H1 (cell line): ENCODE results near the gene UXT. TPM values are rescaled to one million over a fixed set of nuclear protein-coding genes. Genes with fewer than 3 reads are reported as not detected.

Source experiments
- CTCF ChIA-PET: fragments of 300-600 bp; sonication (Branson Sonifier 250); formaldehyde crosslinking; loops from one replicate; lab custom pipeline; 2021; ENCODE audit not compliant: partially characterized antibody; lab: Charles Lee
- POLR2A ChIA-PET: fragments of 300-600 bp; sonication (Branson Sonifier 250); formaldehyde crosslinking; loops from one replicate; lab custom pipeline; 2021; ENCODE audit warnings: inconsistent platforms; ENCODE audit not compliant: partially characterized antibody; lab: Charles Lee
- DNase-seq, 2 experiments: peaks; one replicate each; pipeline versions ENCODE4 v3.0.0 to v3.0.0-alpha.2; 2010 to 2022; ENCODE audit warnings: low spot score in 2 of 2, low read depth in 1 of 2, mixed read lengths in 1 of 2
- FAIRE-seq: peaks from 2 replicates; lab custom pipeline; 2011; peaks lifted over from hg19 to GRCh38; lab: Jason Lieb, UNC
- H2AFZ ChIP-seq: 2 replicates; pipeline ENCODE4 v1.8.1; 2012; ENCODE audit warnings: low read length, inconsistent platforms
- H2AK5ac ChIP-seq: 2 replicates; pipeline ENCODE4 v1.6.1; 2013; ENCODE audit warnings: low read depth, low read length
- H2BK120ac ChIP-seq: replicated peaks from 2 replicates; pipeline ENCODE3; 2013; ENCODE audit warnings: low read depth, low read length, inconsistent platforms
- H2BK12ac ChIP-seq: 2 replicates; pipeline ENCODE4 v1.6.1; 2013; ENCODE audit warnings: low read depth, low read length
- H2BK15ac ChIP-seq: 2 replicates; pipeline ENCODE4 v1.6.1; 2013; ENCODE audit warnings: low read length
- H2BK20ac ChIP-seq: 2 replicates; pipeline ENCODE4 v1.6.1; 2013; ENCODE audit warnings: low read length
- H2BK5ac ChIP-seq: 2 replicates; pipeline ENCODE4 v1.6.1; 2013; ENCODE audit warnings: low read depth, low read length
- H3K14ac ChIP-seq: 2 replicates; pipeline ENCODE4 v1.6.1; 2013; ENCODE audit warnings: inconsistent platforms; ENCODE audit not compliant: insufficient read length
- H3K18ac ChIP-seq: 2 replicates; pipeline ENCODE4 v1.6.1; 2013; ENCODE audit warnings: low read length; ENCODE audit errors: extremely low read depth
- H3K23ac ChIP-seq: 2 replicates; pipeline ENCODE4 v1.6.1; 2013; ENCODE audit warnings: inconsistent platforms; ENCODE audit not compliant: insufficient read length
- H3K23me2 ChIP-seq: 2 replicates; pipeline ENCODE4 v1.6.1; 2013; ENCODE audit warnings: low read depth, low read length
- H3K27ac ChIP-seq: 2 replicates; pipeline ENCODE4 v1.6.1; 2011; ENCODE audit warnings: low read depth, low read length, inconsistent platforms
- H3K27me3 ChIP-seq, 4 experiments: replicated peaks in 1 of 4; 1 replicate in 1 of 4; 2 replicates in 3 of 4; pipeline versions ENCODE4 v1.6.1 to v1.8.1; 2011 to 2013; ENCODE audit warnings: low read length in 3 of 4, mild to moderate bottlenecking in 3 of 4, inconsistent platforms in 2 of 4, mixed read lengths in 2 of 4, moderate library complexity in 1 of 4; ENCODE audit not compliant: control insufficient read depth in 3 of 4, insufficient read depth in 3 of 4; ENCODE audit errors: extremely low read depth in 1 of 4
- H3K36me3 ChIP-seq, 4 experiments: 2 replicates each; pipeline versions ENCODE4 v1.6.1 to v1.8.1; 2011 to 2013; ENCODE audit warnings: mild to moderate bottlenecking in 4 of 4, low read length in 3 of 4, moderate library complexity in 2 of 4, control low read depth in 1 of 4, inconsistent platforms in 1 of 4; ENCODE audit not compliant: insufficient read depth in 4 of 4, control insufficient read depth in 2 of 4
- H3K4ac ChIP-seq: replicated peaks from 2 replicates; pipeline ENCODE3; 2013; ENCODE audit warnings: low read length, low read depth, mixed read lengths, inconsistent platforms; ENCODE audit not compliant: insufficient read length
- H3K4me1 ChIP-seq, 4 experiments: replicated peaks in 1 of 4; 1 replicate in 1 of 4; 2 replicates in 3 of 4; pipeline versions ENCODE4 v1.6.1 to v1.8.1; 2011 to 2013; ENCODE audit warnings: low read length in 3 of 4, inconsistent platforms in 2 of 4, mixed read lengths in 1 of 4; ENCODE audit not compliant: insufficient read depth in 4 of 4, control insufficient read depth in 3 of 4
- H3K4me2 ChIP-seq, 2 experiments: 2 replicates each; pipeline versions ENCODE4 v1.6.1 to v1.8.1; 2011 to 2013; ENCODE audit warnings: low read depth in 2 of 2, low read length in 2 of 2, control low read depth in 1 of 2, inconsistent platforms in 1 of 2, mild to moderate bottlenecking in 1 of 2; ENCODE audit not compliant: insufficient read depth in 1 of 2
- H3K4me3 ChIP-seq, 4 experiments: fragments of 200-600, 300-600 bp in 1 of 4; sonication (generic), shearing (Covaris generic), sonication (Bioruptor Twin) in 1 of 4; 2 replicates each; pipeline versions ENCODE4 v1.5.1 to v1.8.1; 2011 to 2016; ENCODE audit warnings: low read length in 4 of 4, low read depth in 3 of 4, control low read depth in 2 of 4, inconsistent platforms in 2 of 4, mild to moderate bottlenecking in 2 of 4, mixed read lengths in 1 of 4, moderate library complexity in 1 of 4; ENCODE audit not compliant: insufficient read depth in 2 of 4; ENCODE audit errors: extremely low read depth in 1 of 4
- H3K56ac ChIP-seq: replicated peaks from 2 replicates; pipeline ENCODE3; 2013; ENCODE audit warnings: low read depth, mild to moderate bottlenecking, mixed read lengths, low read length, inconsistent platforms; ENCODE audit not compliant: insufficient read length
- H3K79me1 ChIP-seq: 2 replicates; pipeline ENCODE4 v1.6.1; 2013; ENCODE audit warnings: low read depth, low read length, control low read depth
- H3K79me2 ChIP-seq, 2 experiments: 2 replicates each; pipeline versions ENCODE4 v1.6.1 to v1.8.1; 2012 to 2013; ENCODE audit warnings: low read length in 2 of 2, mild to moderate bottlenecking in 2 of 2, inconsistent platforms in 1 of 2; ENCODE audit not compliant: insufficient read depth in 2 of 2, control insufficient read depth in 1 of 2
- H3K9ac ChIP-seq, 4 experiments: replicated peaks in 1 of 4; 1 replicate in 1 of 4; 2 replicates in 3 of 4; pipeline versions ENCODE4 v1.6.1 to v1.8.1; 2011 to 2013; ENCODE audit warnings: low read depth in 3 of 4, low read length in 3 of 4, control low read depth in 2 of 4, mild to moderate bottlenecking in 2 of 4, moderate library complexity in 2 of 4, inconsistent platforms in 1 of 4; ENCODE audit errors: extremely low read depth in 1 of 4
- H3K9me3 ChIP-seq, 2 experiments: 2 replicates each; pipeline versions ENCODE4 v1.6.1 to v1.8.1; 2012 to 2013; ENCODE audit warnings: mild to moderate bottlenecking in 2 of 2, moderate library complexity in 2 of 2, control low read depth in 1 of 2, inconsistent platforms in 1 of 2, low read depth in 1 of 2, low read length in 1 of 2, mixed read lengths in 1 of 2; ENCODE audit not compliant: insufficient read depth in 2 of 2
- H4K20me1 ChIP-seq, 2 experiments: replicated peaks in 1 of 2; 2 replicates each; pipeline versions ENCODE3 to v1.8.1; 2011 to 2013; ENCODE audit warnings: inconsistent platforms in 2 of 2, low read length in 2 of 2, mild to moderate bottlenecking in 1 of 2; ENCODE audit not compliant: insufficient read depth in 2 of 2, control insufficient read depth in 1 of 2
- H4K5ac ChIP-seq: 2 replicates; pipeline ENCODE4 v1.6.1; 2013; ENCODE audit warnings: low read length, low read depth, mixed read lengths, inconsistent platforms; ENCODE audit not compliant: insufficient read length
- H4K8ac ChIP-seq: 2 replicates; pipeline ENCODE4 v1.8.0; 2013; ENCODE audit warnings: mild to moderate bottlenecking, moderate library complexity, low read length, inconsistent platforms; ENCODE audit not compliant: insufficient read depth; ENCODE audit errors: extremely low read depth
- H4K91ac ChIP-seq: replicated peaks from 2 replicates; pipeline ENCODE3; 2013; ENCODE audit warnings: low read length, mixed read lengths, inconsistent platforms; ENCODE audit not compliant: insufficient read length
- CREB1 ChIP-seq: IDR thresholded peaks from 2 replicates; pipeline ENCODE4 v1.6.1; 2012; ENCODE audit warnings: inconsistent platforms
- EGR1 ChIP-seq: IDR thresholded peaks from 2 replicates; pipeline ENCODE4 v1.6.1; 2011; ENCODE audit warnings: low read depth, low read length, borderline replicate concordance
- GTF2F1 ChIP-seq: IDR thresholded peaks from 2 replicates; pipeline ENCODE4 v1.6.1; 2012; ENCODE audit warnings: low read depth, low read length, improper control_type of control experiment, borderline replicate concordance
- HDAC6 ChIP-seq: IDR thresholded peaks from one replicate; pipeline ENCODE4 v1.7.1; 2012; ENCODE audit warnings: low read depth, mild to moderate bottlenecking, inconsistent platforms, low read length, moderate library complexity
- KDM5A ChIP-seq: fragments of 200-600 bp; IDR thresholded peaks from 2 replicates; pipeline ENCODE4 v1.7.1; 2012; ENCODE audit warnings: mild to moderate bottlenecking, low read length, inconsistent platforms, mixed read lengths
- MAFK ChIP-seq: IDR thresholded peaks from 2 replicates; pipeline ENCODE4 v1.6.1; 2012; ENCODE audit warnings: low read depth, mild to moderate bottlenecking, improper control_type of control experiment, low read length
- MAX ChIP-seq: IDR thresholded peaks from 2 replicates; pipeline ENCODE4 v1.6.1; 2012; ENCODE audit warnings: inconsistent platforms
- RBBP5 ChIP-seq: IDR thresholded peaks from 2 replicates; pipeline ENCODE4 v1.7.1; 2012; ENCODE audit warnings: low read depth, mild to moderate bottlenecking, inconsistent platforms, low read length, moderate library complexity, borderline replicate concordance
- TBP ChIP-seq: IDR thresholded peaks from 2 replicates; pipeline ENCODE4 v1.6.1; 2011; ENCODE audit warnings: low read depth, low read length, improper control_type of control experiment
- YY1 ChIP-seq: IDR thresholded peaks from 2 replicates; pipeline ENCODE4 v1.6.1; 2011; ENCODE audit warnings: low read depth, mild to moderate bottlenecking, low read length
- WGBS, 2 experiments: shearing (Covaris generic) in 1 of 2; methylation state at CpG; one replicate each; pipeline versions ENCODE4 v1.1.6 to v1.1.7; 2013 to 2015; ENCODE audit warnings: low lambda C conversion rate in 2 of 2, mixed read lengths in 2 of 2, inconsistent platforms in 1 of 2, low coverage in 1 of 2, missing lambda C conversion rate in 1 of 2; ENCODE audit not compliant: insufficient replicate concordance in 2 of 2, insufficient coverage in 1 of 2, insufficient read length in 1 of 2; ENCODE audit errors: extremely low coverage in 1 of 2, missing lambda C conversion rate in 1 of 2; 5-methylcytosine and 5-hydroxymethylcytosine counted together
- polyA plus RNA-seq, 7 experiments: library from polyadenylated mRNA; depleted of rRNA in 3 of 7; stranded (reverse) in 5 of 7; unstranded in 2 of 7; fragments of >200 nt in 5 of 7; fragments of 200-250 nt in 2 of 7; gene quantifications; 1 replicate in 5 of 7; 2 replicates in 1 of 7; 4 replicates in 1 of 7; pipeline versions ENCODE4 v1.2.1 to v1.2.3, GENCODE V29; 2011 to 2013; ENCODE audit warnings: missing spikeins in 2 of 7, mixed read lengths in 2 of 7
- total RNA-seq: library from RNA; stranded (reverse); fragmentation: NEBNext Ultra II Directional; extraction: Animal tissue kit (Norgen Biotek cat#: 25700); gene quantifications from 2 replicates; pipeline ENCODE4 v1.2.1, GENCODE V29; 2021
- TF ChIP-seq, protein P1 (sequence below): IDR thresholded peaks from 2 replicates; pipeline ENCODE4 v1.6.1; 2012; ENCODE audit warnings: inconsistent platforms

The UXT gene
- total and polyA plus RNA-seq, 2 of the 8 experiments (the other 6 are each of a cell fraction or from before 2014, with no cell fraction given), result 69.4 to 116 TPM

- no peak overlapping the region for H3K23ac ChIP-seq
- no peaks in the 10 kb centered on the region for H3K79me2 ChIP-seq
- no peak overlapping the region for H2BK15ac ChIP-seq
- no peaks in the 10 kb centered on the region for H3K27me3 ChIP-seq
- no peak overlapping the region for H3K4me2 ChIP-seq
- 86% methylated on average over 14 of the region's 14 CpGs; no CpG with 5 or more reads in 1 of the 2 experiments for WGBS, 2 experiments
- H4K20me1 ChIP-seq, result no peaks in the 10 kb centered on the region
- DNase-seq, result no peak
- ChIA-PET CTCF (interaction anchor here (2.9 kb wide), 1 partner anchor 10 kb away, joined by 15 read pairs; no protein-coding TSS in a partner anchor), POLR2A (interaction anchor here (1.1 to 1.5 kb wide), 2 partner anchors 10 to 60 kb away, joined by 3 to 4 read pairs; no protein-coding TSS in a partner anchor)
- no peak overlapping the region for H2BK5ac ChIP-seq
- H3K9ac ChIP-seq, result no peak overlapping the region
- H2BK12ac ChIP-seq, result no peak overlapping the region
- no peak overlapping the region for H3K4me3 ChIP-seq
- H3K18ac ChIP-seq, result no peak overlapping the region
- no peak overlapping the region for H4K91ac ChIP-seq
- no peak overlapping the region for H2AFZ ChIP-seq
- no peak overlapping the region for H2BK120ac ChIP-seq
- no peak overlapping the region for H3K4ac ChIP-seq
- no peaks in the 10 kb centered on the region for H3K9me3 ChIP-seq
- no peak overlapping the region for H2AK5ac ChIP-seq
- no peak overlapping the region for H3K14ac ChIP-seq
- H2BK20ac ChIP-seq, result no peak overlapping the region
- peaks cover 0 to 3% (median 0%) of the 10 kb centered on the region in 4 experiments; a peak in 3 of 7 replicates for H3K4me1 ChIP-seq
- no peak for FAIRE-seq
- H3K23me2 ChIP-seq, result no peaks in the 10 kb centered on the region; the same call in 1 of the 2 replicates
- no peak overlapping the region for H3K56ac ChIP-seq
- H3K27ac ChIP-seq, result no peak overlapping the region
- no peaks in the 10 kb centered on the region for H3K79me1 ChIP-seq
- H4K8ac ChIP-seq, result no peak overlapping the region
- H4K5ac ChIP-seq, result no peak overlapping the region
- peaks cover 0 to 19% (median 8%) of the 10 kb centered on the region in 4 experiments; a peak in 5 of 8 replicates for H3K36me3 ChIP-seq
- TF ChIP-seq, protein P1, sequence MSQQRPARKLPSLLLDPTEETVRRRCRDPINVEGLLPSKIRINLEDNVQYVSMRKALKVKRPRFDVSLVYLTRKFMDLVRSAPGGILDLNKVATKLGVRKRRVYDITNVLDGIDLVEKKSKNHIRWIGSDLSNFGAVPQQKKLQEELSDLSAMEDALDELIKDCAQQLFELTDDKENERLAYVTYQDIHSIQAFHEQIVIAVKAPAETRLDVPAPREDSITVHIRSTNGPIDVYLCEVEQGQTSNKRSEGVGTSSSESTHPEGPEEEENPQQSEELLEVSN, result no peak
- no peak for TF ChIP-seq CREB1
- no peak for TF ChIP-seq TBP
- TF ChIP-seq MAX, result no peak
- no peak for TF ChIP-seq RBBP5
- no peak for TF ChIP-seq GTF2F1
- TF ChIP-seq HDAC6, result no peak
- TF ChIP-seq EGR1, result no peak
- no peak for TF ChIP-seq KDM5A
- no peak for TF ChIP-seq YY1
- no peak for TF ChIP-seq MAFK
Observed at GRCh38 chrX:47633689-47634590, 25.0 kb downstream of the UXT start.
